Stimulated activated naive CD4-positive, alpha-beta T cell (primary cell): ENCODE measurements around the gene LRR1.

Experiments
- DNase-seq, 6 experiments: peaks; one replicate each; lab custom pipeline; 2025; lab: John Stamatoyannopoulos, UW

LRR1 gene

DNA sequence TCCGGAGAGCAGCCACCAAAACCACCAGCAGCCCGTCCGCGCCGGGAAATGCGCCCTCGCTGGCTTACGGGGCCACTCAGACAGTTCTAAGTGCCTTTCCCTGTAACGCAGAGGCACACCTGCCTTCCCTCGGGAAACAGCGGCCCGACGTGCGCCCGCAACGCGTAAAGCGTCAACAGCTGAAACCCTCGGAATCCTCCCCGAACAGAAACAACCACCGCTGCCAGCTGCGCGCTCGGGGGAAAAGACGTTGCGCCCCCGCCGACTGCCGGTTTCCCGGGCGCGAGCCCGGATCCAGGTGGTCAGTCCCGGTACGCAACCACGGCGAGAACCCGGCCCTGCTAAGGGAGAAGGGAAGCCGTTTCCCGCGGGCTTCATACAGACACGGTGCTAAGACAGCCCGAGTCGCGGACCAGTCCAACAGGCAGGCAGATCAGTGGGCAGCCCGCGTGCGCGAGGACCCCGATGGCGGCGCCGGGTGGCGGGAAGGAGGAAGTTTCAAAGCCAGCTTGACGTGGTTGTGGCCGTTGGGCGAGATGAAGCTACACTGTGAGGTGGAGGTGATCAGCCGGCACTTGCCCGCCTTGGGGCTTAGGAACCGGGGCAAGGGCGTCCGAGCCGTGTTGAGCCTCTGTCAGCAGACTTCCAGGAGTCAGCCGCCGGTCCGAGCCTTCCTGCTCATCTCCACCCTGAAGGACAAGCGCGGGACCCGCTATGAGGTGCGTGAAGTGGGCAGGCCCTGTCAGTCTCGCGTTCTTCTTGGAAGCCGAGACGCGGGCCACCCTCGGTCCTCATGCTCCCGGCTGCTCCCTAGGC, at the start of gene LRR1:
TSS of gene LRR1 (plus strand) at position 456 of the 816 bp plus-strand sequence. CDS start at position 537, 81 bp downstream.
- DNase-seq, result peak; percentile 67 to 93 (median 80)

- DNase-seq, result no peak
Measured at GRCh38 chr14:49549446-49549845, 49.3 kb upstream of the LRR1 start.

DNA sequence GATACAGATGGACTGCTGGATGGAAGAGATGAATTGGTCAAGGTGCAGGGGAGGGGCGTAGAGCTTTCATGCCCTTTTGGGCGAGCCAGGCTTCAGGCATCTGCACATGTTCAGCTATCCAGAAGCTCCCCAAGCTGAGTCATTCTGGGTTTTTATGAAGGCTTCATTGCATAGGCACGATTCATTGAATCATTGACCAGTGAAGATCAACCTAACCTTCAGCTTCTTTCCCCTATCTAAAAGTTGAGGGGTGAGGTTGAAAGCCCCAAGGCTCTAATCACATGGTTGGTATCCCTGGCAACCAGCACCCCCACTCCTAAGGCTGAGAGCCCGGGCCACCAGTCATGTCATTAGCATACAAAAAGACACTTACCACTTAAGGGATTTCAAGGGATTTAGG, 48.9 kb upstream of the LRR1 start:
- no peak for DNase-seq

DNA sequence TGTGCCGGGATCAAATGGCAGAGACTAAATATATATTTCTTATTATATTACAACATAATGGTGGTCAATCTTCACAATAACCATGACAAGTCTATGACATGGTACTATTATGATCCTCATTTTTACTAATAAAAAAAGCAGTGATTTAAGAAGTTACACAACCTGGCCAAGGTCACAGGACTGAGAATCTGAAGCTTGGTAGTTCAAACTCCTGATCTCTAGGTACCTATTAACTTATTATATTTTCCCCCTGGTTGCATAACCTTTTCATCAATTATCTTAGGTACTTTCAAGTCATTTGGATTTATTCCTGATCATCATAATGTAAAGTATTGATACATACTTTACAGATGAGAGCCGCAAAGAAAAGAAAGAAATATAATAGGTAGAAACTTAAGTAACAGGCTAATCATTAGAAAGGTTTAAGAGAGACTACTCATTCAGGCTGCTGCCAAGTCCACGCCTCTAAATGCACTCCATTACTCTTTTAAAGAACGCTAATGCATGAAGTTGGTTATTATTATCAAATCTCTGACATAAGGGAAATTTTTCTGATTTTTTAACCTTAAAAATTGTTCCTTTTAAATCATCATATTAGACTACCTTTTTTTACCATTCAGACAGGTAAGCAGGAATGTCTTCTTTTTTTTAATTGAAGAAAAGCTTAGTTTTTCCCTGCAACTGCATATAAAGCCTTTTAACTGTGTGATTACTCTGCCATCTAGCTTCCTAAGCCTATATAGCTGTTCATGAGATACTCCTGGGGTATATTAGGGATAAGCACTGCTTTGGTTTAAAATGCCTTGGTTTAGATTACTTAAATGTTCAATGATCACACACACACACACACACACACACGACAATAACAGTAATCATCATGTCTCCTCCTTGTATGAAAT, 48.2 kb upstream of the LRR1 start:
- DNase-seq, result no peak

DNA sequence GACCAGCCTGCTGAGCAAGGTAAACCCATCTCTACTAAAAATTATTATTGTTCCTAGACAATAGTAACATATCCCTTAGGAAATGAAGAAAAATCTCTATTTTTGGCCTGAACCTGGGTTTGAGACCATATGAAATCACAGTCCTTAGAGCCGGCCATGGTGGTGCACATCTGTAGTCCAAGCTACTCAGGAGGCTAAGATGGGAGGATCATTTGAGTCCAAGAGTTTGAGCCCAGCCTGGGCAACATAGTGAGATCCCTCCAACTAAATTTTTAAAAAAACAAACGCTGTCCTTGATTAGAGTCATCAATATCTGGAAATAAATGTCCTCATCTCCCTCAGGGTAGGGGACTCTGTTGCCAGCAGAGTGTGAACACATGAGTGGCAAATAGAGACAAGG, 47.2 kb upstream of the LRR1 start:
- DNase-seq, result no peak

- no peak for DNase-seq
Measured at GRCh38 chr14:49553106-49553505, 45.6 kb upstream of the LRR1 start.

GRCh38 chr14:49553892-49554291, 44.8 kb upstream of the LRR1 start:
- DNase-seq, result no peak

GRCh38 chr14:49559979-49560768, 38.6 kb upstream of the LRR1 start:
- DNase-seq, result no peak

- no peak for DNase-seq
Measured at GRCh38 chr14:49566714-49567113, 32.0 kb upstream of the LRR1 start.

- DNase-seq, result no peak
Measured at GRCh38 chr14:49569281-49569680, 29.5 kb upstream of the LRR1 start.

GRCh38 chr14:49574038-49574437, 24.7 kb upstream of the LRR1 start:
- DNase-seq, result no peak

DNA sequence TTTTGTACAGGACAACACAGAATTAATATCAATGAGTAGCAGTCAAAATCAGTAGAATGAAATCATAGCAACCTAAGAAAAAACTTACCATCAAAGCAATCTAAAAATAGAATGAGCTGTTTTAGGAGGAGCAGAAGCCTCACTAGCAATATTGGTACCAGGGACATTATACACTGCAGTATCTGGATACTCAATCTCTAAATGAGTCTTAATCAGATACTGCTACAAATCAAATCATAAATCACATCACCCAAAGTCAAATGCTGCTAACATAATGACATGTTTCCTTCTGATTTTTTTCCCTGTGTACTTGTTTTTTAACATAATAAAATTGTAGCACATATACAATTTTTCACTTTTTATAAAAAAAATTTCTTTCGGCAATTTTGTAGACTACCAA, 20.6 kb upstream of the LRR1 start:
- DNase-seq, result no peak

GRCh38 chr14:49579841-49580240, 18.9 kb upstream of the LRR1 start:
- DNase-seq, result no peak

GRCh38 chr14:49581209-49582112, 17.3 kb upstream of the LRR1 start:
- peak in 1 of 6 experiments; percentile 25 for DNase-seq

DNA sequence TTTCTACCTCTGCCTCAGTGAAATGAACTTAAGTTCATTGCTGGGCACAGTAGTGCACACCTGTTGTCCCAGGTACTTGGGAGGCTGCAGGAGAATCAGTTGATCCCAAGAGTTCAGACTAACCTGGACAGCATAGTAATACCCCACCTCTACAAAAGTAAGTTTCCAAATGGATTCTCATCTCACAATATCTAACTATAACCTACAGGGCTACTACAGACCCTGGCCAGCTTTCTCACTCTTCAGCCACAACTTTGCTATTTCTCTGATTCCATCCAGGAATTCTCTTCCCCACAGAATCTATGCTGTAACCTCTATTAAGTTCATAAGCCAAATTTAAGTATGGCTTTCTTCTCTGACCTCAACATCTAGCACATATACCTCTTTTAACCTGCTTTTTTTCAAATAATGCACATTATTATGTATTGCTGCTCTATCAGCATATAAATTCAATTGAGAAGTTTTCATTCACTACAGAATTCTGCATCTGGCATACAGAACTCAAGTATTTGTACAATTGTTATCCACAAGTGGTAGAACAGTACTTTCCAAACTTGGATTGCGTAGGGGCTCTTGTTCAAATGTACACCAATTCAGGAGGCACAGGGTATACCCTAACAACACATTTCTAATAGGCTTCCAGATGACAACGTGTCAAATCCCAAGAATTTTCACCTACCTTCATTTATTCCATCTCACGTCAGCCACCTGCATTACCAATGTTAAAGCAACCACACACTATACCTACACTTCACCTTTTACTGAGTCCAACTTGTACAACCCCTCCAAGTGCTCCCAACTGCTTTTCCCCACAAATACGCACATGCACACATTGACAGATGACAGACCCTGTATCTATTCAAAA, 16.4 kb upstream of the LRR1 start:
- DNase-seq, result peak in 1 of 6 experiments; percentile 27

DNA sequence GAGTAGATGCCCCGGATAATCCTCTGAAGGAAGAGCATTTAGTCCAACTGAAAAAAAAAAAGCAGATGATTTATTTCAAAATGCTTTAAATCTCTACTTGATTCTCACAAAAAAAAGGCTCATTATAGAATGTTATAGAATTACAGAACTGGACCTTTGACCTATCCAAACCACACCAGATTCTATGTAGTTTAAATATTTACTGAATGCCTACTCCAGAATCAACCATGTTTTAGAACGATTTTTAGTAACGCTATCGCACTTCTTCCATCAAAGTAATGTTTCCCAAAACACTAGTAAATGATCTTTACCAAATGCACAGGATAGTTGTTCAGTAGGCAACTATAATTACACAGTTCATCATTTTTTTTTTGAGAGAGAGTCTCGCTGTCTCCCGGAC, 15.1 kb upstream of the LRR1 start:
- no peak for DNase-seq

DNA sequence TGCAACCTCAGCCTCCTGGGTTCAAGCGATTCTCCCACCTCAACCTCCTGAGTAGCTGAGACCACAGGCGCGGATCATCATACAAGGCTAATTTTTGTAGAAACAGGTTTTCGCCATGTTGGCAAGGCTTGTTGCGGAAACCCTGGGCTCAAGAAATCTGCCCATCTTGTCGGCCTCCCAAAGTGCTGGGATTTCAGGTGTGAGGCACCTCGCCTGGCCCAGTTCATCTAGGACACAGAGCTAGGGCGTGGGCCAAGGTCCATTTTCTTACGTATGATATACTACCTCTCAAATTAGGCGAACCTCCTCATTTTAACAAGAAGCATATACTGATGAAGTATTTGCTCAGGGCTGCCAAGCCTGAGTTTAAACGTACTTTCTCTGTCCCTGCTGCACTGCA, 14.7 kb upstream of the LRR1 start:
- no peak for DNase-seq

GRCh38 chr14:49584981-49585640, 13.6 kb upstream of the LRR1 start:
- DNase-seq, result peak in 1 of 6 experiments; percentile 6
